Endothelial cell (in vitro differentiated cells): ENCODE results near the gene DPYD. TPM values are rescaled to one million over a fixed set of nuclear protein-coding genes. Genes with fewer than 3 reads are reported as not detected.

Experiments used
- DNase-seq: peaks from one replicate; pipeline ENCODE4 v3.0.0; 2021; ENCODE audit warnings: low spot score
- H3K27ac Mint-ChIP-seq: one replicate; pipeline ENCODE4 v1.8.0; 2021; ENCODE audit warnings: mixed read lengths, inconsistent platforms; ENCODE audit not compliant: unreplicated experiment
- H3K27me3 Mint-ChIP-seq: one replicate; pipeline ENCODE4 v1.8.0; 2021; ENCODE audit warnings: mild to moderate bottlenecking, moderate library complexity, mixed read lengths, inconsistent platforms; ENCODE audit not compliant: unreplicated experiment
- H3K36me3 Mint-ChIP-seq: one replicate; pipeline ENCODE4 v1.8.0; 2021; ENCODE audit warnings: mild to moderate bottlenecking, low read depth, mixed read lengths, inconsistent platforms; ENCODE audit not compliant: unreplicated experiment
- H3K4me1 Mint-ChIP-seq: one replicate; pipeline ENCODE4 v1.8.0; 2021; ENCODE audit warnings: mild to moderate bottlenecking, mixed read lengths, inconsistent platforms; ENCODE audit not compliant: unreplicated experiment
- H3K4me3 Mint-ChIP-seq: one replicate; pipeline ENCODE4 v1.8.0; 2021; ENCODE audit warnings: mild to moderate bottlenecking, mixed read lengths, inconsistent platforms; ENCODE audit not compliant: unreplicated experiment
- H3K9me3 Mint-ChIP-seq: one replicate; pipeline ENCODE4 v1.8.0; 2021; ENCODE audit warnings: mixed read lengths, inconsistent platforms; ENCODE audit not compliant: unreplicated experiment
- CTCF ChIP-seq: fragments of 200-600 bp; sonication (generic); IDR thresholded peaks from one replicate; pipeline ENCODE4 v1.5.0; 2021; ENCODE audit warnings: antibody characterized with exemption; ENCODE audit not compliant: unreplicated experiment
- total RNA-seq: library from RNA; stranded (reverse); fragmentation: NEBNext Ultra II Directional; extraction: Animal tissue kit (Norgen Biotek cat#: 25700); gene quantifications from one replicate; pipeline ENCODE4 v1.2.1, GENCODE V29; 2021; ENCODE audit not compliant: unreplicated experiment

Gene DPYD
- total RNA-seq, 1 donor from 2014 or later: 3.4 TPM

DNA sequence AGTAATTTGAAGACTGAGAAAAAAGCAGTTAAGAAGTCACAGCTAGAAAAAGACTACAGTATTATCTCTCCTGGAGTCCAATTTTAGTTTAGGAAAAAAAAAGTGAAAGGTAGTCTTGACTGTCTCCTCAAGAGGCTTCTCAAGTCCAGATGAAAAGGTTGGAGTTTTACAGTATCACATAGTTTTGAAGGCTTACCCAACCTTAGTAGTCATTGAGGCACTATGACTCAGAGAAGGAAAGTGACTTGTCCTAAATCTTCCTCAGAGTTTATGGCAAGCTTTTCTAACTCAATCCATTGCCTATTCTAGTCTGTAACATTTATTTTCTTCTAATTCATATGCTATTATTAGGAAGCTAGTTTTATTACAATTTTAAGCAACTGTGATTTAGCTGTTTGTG lies 174.9 kb downstream of the DPYD start:
- Mint-ChIP-seq H3K27ac (no peak overlapping the region), H3K36me3 (no peaks in the 10 kb centered on the region)
- DNase-seq: no peak

DNA sequence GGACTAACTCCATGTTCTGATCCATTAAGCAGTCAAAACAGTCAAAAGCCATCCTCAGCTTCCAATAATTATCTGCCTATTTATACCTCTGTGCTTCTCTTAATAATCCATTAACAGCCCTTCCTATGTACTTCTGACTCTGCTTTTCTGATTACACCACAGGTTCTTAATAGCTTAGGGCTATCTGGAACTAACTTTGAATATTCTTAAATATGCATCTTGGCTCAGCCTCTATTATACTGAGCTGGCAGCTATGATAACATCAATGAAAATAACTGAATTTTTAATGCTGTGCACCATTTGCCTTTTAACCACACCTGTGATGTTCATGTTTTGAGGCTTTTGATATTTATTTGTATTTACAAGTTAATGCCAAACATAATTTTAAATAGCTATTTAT lies 175.9 kb downstream of the DPYD start:
- no peak for TF ChIP-seq CTCF
- DNase-seq: no peak
- H3K4me3 Mint-ChIP-seq: no peak overlapping the region
- no peak overlapping the region for H3K27ac Mint-ChIP-seq
- no peaks in the 10 kb centered on the region for H3K27me3 Mint-ChIP-seq
- peaks cover 5% of the 10 kb centered on the region for H3K4me1 Mint-ChIP-seq
- no peaks in the 10 kb centered on the region for H3K36me3 Mint-ChIP-seq
- H3K9me3 Mint-ChIP-seq: no peaks in the 10 kb centered on the region

More for the DNA sequence above, 174.9 kb downstream of the DPYD start:
- Mint-ChIP-seq H3K4me1 (peaks cover 2% of the 10 kb centered on the region), H3K9me3 (no peaks in the 10 kb centered on the region), H3K27me3 (no peaks in the 10 kb centered on the region), H3K4me3 (no peak overlapping the region)
- TF ChIP-seq CTCF: no peak

- no peaks in the 10 kb centered on the region for H3K9me3 Mint-ChIP-seq
- H3K27me3 Mint-ChIP-seq: no peaks in the 10 kb centered on the region
- no peak for TF ChIP-seq CTCF
- H3K36me3 Mint-ChIP-seq: no peaks in the 10 kb centered on the region
- peaks cover 5% of the 10 kb centered on the region for H3K4me1 Mint-ChIP-seq
- no peak for DNase-seq
- no peak overlapping the region for H3K27ac Mint-ChIP-seq
- H3K4me3 Mint-ChIP-seq: no peak overlapping the region
These were observed 177.7 kb downstream of the DPYD start for GRCh38 chr1:97743129-97743528.

GRCh38 chr1:97740891-97741290 lies 179.9 kb downstream of the DPYD start:
- Mint-ChIP-seq H3K27me3 (no peaks in the 10 kb centered on the region), H3K4me3 (no peak overlapping the region), H3K36me3 (no peaks in the 10 kb centered on the region), H3K9me3 (no peaks in the 10 kb centered on the region), H3K4me1 (peaks cover 5% of the 10 kb centered on the region), H3K27ac (no peak overlapping the region)
- no peak for TF ChIP-seq CTCF
- DNase-seq: no peak

DNA sequence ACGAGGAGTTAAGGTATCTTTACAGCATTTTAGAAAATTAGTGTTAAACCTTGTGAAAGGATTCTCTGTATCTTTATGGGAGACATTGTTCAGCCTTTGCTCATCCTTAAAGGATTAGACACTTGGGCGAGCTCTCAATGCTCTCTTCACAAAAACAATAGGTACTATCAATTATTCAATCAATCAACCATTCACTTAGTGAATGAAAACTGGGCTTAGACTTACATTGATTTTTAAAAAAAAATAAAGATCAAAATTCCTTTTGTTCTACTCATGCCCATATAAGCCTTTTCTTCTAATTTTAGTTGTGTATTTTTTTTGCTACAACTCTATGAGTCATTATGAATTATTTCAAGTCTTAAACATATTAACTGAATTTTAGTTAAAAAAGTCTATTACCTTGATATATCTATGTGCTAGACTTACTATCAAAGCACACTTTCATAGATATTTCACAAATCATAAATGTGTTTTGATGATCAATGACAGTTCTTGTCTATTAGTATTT lies 181.2 kb downstream of the DPYD start:
- no peaks in the 10 kb centered on the region for H3K9me3 Mint-ChIP-seq
- peaks cover 5% of the 10 kb centered on the region for H3K4me1 Mint-ChIP-seq
- H3K4me3 Mint-ChIP-seq: no peak overlapping the region
- H3K27me3 Mint-ChIP-seq: no peaks in the 10 kb centered on the region
- no peak overlapping the region for H3K27ac Mint-ChIP-seq
- no peak for TF ChIP-seq CTCF
- H3K36me3 Mint-ChIP-seq: no peaks in the 10 kb centered on the region
- no peak for DNase-seq
